HPDE6-E6E7 (cell line): ENCODE measurements around the gene EML6.
A peak's percentile ranks its signal among the peaks of the same experiment; 100 is the strongest.

Source experiments
- DNase-seq: peaks from one replicate; pipeline ENCODE4 v3.0.0; 2011; ENCODE audit warnings: missing footprints; ENCODE audit errors: extremely low spot score

Gene EML6

DNA sequence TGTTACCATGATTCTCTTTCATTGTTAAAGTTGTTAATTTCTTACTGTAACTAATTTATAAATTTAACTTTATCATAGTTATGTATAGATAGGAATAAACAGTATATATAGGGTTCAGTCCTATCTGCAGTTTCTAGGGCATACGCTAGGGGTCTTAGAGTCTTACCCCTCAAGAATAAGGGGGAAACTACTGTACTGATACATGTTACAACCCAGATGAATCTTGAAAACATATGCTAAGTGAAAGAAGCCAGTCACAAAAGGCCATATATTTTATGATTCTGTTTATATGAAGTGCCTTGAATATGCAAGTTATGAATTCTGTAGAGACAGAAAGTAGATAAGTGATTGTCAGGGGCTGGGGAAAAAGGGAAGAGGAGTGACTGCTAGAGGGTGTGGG is 274.4 kb downstream of the EML6 start:
- DNase-seq: no peak

DNA sequence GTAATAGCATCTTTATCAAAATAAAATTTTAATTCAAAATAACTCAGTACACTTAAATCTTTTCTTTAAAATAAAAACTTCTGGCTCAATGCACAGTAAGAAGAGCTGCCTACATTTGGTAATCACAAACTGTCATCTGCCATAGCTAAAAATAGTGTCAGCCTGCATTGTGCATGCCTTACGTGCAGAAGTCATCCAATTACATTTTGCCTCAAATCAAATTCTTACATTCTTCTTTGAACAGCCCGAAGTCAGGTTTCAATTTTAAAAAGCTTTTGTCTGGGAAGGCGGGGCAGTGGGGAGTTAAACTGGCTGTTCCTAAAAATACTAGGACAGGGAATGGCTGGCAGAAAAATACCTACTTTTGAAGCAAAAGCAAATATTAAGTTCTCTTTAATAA is 275.7 kb downstream of the EML6 start:
- no peak for DNase-seq

- DNase-seq: no peak
Observed at GRCh38 chr2:55000341-55000740, 276.9 kb downstream of the EML6 start.

- no peak for DNase-seq
Observed at GRCh38 chr2:55001716-55002115, 278.3 kb downstream of the EML6 start.

- no peak for DNase-seq
Observed at GRCh38 chr2:55003706-55004639, 280.5 kb downstream of the EML6 start.

DNA sequence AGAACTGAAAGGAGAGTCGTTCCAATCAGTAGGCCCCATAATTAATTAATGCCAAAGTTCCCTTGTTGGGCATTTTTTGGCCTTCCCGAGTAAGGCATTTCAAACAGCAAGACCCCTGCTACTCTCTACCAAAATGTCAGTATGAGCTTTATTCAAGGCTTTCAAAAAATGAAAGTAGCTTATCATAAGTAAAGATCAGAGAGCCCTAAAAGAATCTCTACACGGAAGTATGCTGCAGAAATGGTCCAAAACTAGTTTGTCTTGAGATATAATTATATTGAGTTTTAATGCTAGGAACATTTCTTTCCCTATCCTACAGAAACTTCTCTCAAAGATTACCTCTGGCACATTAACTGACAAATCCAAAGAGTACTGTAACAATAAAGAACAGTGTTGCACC is 282.8 kb downstream of the EML6 start:
- DNase-seq: no peak

- no peak for DNase-seq
Observed at GRCh38 chr2:55009277-55010060, 286.0 kb downstream of the EML6 start.

DNA sequence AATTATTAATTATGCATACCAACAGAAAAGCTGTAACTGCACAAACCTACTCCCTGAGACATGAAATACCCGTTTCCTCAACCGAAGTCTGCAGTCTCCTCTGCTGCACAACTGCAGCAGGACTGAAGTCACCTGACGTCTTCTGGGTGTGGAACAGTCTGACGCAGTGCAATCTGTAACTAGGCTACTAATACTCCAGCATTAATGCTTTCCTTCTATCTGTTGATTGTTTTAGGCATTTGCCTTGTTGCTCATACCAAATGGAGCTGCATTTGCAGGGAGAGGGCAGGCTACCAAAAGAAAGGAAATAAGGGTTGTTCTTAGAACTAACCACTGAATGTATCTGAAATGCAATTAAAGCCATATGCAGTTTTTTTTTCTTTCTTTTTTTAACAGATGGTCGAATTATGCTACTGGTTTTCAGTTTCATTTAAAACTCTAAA is 286.7 kb downstream of the EML6 start:
- DNase-seq: no peak

GRCh38 chr2:55010915-55011314 is 287.5 kb downstream of the EML6 start:
- DNase-seq: no peak

GRCh38 chr2:55011831-55012671 is 288.6 kb downstream of the EML6 start:
- no peak for DNase-seq

- no peak for DNase-seq
Observed at GRCh38 chr2:55012672-55013484, 289.4 kb downstream of the EML6 start.

DNA sequence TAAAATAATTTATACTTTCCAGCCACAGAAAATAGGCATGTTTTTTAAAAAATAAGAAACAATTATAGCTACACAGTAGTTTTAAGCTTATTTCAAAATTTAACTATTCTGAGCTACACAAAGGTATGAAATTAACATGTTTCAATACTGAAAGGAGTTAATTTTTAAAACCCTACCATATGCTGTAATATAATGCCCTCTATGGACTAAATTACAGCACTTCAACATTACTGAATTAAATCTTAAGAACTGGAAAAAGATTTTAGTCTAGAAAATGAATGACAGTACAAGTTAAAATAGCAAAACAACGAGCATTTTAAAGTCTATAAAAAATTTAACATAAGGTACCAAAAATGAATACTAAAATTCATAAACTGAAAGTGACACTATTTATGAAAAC is 290.5 kb downstream of the EML6 start:
- DNase-seq: no peak

DNA sequence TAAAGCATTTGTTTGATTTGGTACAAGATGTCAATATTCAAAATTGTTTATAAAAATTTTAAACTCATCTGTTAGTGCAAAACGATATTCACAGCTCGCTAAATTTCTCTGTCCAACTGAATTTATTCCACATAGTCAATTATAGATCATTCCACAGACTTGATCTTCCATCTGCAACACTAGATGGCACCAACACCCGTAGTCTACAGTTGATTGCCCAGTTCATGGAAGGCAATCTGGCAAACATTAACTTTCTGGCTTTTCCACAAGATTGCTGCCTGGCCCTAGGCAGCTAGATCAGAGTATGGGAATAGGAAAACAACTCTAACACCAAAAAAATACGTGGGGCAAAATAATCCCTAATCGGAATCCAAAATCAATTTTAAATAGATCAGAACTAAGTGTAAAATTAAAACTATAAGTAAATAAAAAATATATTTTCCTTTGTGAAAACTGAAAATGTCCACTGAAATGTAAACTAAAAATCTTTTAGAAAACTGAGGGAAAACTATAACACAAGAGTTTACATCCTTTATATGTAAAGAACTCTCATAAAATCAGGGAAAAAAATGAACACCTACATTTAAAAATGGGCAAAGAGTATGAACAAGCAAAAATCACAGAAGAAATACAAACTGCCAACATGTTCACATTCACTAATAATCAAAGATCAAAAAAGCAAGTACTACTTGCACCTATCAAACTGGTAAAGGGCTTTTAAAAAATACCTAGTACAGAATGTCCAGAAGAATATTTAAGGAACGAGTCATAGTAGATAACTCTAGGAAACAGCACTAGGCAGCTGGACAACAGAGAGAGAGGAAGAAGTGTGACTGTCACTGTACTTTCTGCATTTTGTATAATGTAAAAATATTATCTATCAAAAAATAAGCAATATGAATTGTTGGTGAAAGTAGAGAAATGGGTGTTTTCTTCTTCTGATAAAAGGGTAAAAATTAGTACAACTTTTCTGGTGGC is 291.8 kb downstream of the EML6 start:
- peak; percentile 28 for DNase-seq

- DNase-seq: no peak
Observed at GRCh38 chr2:55017428-55017827, 294.0 kb downstream of the EML6 start.

- DNase-seq: no peak
Observed at GRCh38 chr2:55017880-55018279, 294.4 kb downstream of the EML6 start.

DNA sequence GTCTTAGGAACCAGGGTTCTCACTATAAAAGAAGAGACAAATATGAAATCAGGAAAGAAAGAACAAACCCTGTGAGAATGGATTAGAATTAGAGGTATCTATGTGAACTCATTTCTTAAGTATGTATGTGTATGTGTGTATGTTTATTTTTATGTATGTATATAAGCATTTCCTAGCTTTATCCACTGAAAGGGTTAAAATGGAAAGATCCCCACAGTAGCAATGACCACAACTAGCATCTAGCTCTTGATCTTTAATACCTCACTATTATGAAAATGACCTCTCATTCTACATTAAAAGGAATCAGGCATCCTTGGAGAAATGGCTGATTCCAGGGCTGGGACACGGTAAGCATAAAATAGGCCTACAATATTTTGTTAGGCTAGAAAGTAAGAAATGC is 295.2 kb downstream of the EML6 start:
- no peak for DNase-seq

- DNase-seq: no peak
Observed at GRCh38 chr2:55019526-55020258, 296.2 kb downstream of the EML6 start.
